GM12892 (cell line): ENCODE results near the gene MTMR8.

Source experiments
- POLR2A ChIP-seq: IDR thresholded peaks from 2 replicates; pipeline ENCODE4 v1.6.1; 2011; ENCODE audit warnings: low read depth, low read length, control low read depth
- POLR2AphosphoS5 ChIP-seq: IDR thresholded peaks from 2 replicates; pipeline ENCODE4 v1.6.1; 2011; ENCODE audit warnings: low read depth, low read length, control low read depth
- TAF1 ChIP-seq: IDR thresholded peaks from 2 replicates; pipeline ENCODE4 v1.6.1; 2011; ENCODE audit warnings: low read depth, mild to moderate bottlenecking, control low read depth, low read length, borderline replicate concordance

- TF ChIP-seq POLR2A (no peak), TAF1 (no peak), POLR2AphosphoS5 (no peak)
Observed at GRCh38 chrX:64394874-64395567, at the start of gene MTMR8.
